HFF-Myc (cell line): ENCODE measurements around the gene RAB3D.
"Not testable (repeated sequence)": the region's sequence is repeated elsewhere in the genome, so short reads cannot be mapped to it uniquely, and the experiment has no call there.

Experiments used
- DNase-seq: peaks from one replicate; pipeline ENCODE4 v3.0.0-alpha.2; 2011; ENCODE audit warnings: low read depth; ENCODE audit errors: extremely low read depth
- H3K4me3 ChIP-seq: replicated peaks from 2 replicates; pipeline ENCODE4 v1.5.1; 2011; ENCODE audit warnings: low read depth, mild to moderate bottlenecking, control low read depth, low read length
- TF ChIP-seq, protein P1 (sequence below): IDR thresholded peaks from 2 replicates; pipeline ENCODE4 v1.5.1; 2012; ENCODE audit warnings: mild to moderate bottlenecking, low read depth, low read length, control low read depth; ENCODE audit errors: missing control alignments

RAB3D gene

GRCh38 chr19:11359421-11359820 is 20.0 kb upstream of the RAB3D start:
- DNase-seq = no peak
- TF ChIP-seq, protein P1, sequence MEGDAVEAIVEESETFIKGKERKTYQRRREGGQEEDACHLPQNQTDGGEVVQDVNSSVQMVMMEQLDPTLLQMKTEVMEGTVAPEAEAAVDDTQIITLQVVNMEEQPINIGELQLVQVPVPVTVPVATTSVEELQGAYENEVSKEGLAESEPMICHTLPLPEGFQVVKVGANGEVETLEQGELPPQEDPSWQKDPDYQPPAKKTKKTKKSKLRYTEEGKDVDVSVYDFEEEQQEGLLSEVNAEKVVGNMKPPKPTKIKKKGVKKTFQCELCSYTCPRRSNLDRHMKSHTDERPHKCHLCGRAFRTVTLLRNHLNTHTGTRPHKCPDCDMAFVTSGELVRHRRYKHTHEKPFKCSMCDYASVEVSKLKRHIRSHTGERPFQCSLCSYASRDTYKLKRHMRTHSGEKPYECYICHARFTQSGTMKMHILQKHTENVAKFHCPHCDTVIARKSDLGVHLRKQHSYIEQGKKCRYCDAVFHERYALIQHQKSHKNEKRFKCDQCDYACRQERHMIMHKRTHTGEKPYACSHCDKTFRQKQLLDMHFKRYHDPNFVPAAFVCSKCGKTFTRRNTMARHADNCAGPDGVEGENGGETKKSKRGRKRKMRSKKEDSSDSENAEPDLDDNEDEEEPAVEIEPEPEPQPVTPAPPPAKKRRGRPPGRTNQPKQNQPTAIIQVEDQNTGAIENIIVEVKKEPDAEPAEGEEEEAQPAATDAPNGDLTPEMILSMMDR = no peak
- no peak overlapping the region for H3K4me3 ChIP-seq

DNA sequence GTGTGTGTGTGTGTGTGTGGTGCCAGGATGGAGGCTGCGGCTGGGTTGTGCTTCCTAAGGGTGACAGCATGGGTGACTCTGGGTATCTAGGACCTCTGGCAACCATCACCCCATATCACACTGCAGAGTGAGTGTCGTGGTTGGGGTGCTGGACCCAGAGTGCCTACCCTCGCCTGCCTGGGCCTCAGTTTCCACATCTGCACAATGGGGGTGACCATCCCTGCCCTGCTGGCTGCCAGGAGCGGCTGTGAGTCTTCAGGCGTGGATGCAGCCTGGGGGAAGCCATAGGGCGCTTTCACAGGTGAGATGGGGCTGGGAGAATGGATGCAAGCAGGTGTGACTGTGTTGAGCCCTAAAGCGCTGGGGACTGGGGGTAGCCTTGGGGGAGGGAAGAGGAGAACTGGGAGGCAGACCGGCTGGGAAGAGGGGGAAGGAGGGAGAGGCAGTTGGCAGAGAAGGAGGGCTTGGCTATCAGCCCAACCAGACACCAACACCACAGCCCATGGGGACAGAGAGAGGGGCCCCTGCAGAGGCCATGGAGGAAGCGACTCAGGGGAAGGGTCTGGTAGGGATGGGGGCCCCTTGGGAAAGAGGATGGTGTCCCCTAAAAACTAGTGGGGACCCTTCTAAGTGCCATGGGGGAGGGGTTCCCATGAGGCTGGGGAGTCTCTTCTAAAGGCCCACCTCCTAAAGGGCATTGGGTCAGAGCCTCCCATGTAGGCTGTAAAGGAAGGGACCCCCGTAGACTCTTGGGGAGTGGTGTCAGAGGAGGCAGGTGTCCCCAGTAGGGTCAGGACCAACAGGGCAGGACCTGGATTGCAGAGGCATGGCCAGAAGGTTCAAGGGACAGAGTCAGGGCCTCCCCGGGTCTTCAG is 17.5 kb upstream of the RAB3D start:
- H3K4me3 ChIP-seq = no peak overlapping the region
- DNase-seq = no peak
- TF ChIP-seq, protein P1 = no peak

DNA sequence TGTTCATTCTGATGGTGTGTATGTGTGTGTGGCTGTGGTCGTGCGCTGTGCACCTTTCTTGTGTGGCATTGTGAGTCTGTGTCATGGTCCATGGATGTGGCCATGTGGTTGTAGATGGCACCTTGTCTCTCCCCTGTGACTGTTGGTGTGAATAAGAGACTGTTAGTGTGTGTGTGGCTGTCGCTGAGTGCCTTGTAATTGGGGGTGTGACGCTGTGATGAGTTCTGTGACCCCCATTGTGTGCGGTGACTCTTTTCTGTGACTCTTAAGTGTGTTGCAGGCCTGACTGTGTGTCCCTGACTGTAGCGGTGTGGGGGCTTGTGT is 16.6 kb upstream of the RAB3D start:
- TF ChIP-seq, protein P1 = no peak
- no peak for DNase-seq
- peak overlapping the region; percentile 48 for H3K4me3 ChIP-seq

GRCh38 chr19:11355160-11356073 is 16.0 kb upstream of the RAB3D start, which contains the start of gene PLPPR2:
Gene PLPPR2 (plus strand): TSS chr19:11355432. CDS start chr19:11357674, 2,242 bp downstream.
- no peak for DNase-seq
- TF ChIP-seq, protein P1 = no peak
- H3K4me3 ChIP-seq = peak within 1 kb of the TSS; percentile 48

GRCh38 chr19:11354102-11354501 is 14.6 kb upstream of the RAB3D start:
- DNase-seq, H3K4me3 ChIP-seq: not testable (repeated sequence)

DNA sequence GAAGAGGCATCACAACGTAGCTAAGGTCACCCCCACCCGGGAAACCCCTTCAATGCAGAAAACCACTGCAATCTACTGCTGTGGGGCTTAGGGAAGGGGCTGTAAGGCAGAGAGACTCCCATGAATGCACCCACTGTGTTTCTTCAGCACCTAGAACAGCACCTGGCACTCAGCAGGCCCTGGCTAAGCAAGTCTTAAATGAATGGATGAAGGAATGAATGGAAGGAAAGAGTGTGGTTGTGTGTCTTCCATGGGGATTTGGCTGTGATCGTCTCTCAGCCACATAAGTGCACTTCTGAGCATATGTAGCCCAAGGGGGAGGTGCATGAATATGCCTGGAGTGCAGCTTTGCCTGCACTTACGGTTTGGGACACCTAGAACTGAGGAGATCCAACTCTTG is 9.7 kb upstream of the RAB3D start:
- DNase-seq = no peak
- TF ChIP-seq, protein P1 = no peak
- no peak overlapping the region for H3K4me3 ChIP-seq

- H3K4me3 ChIP-seq = no peak overlapping the region
- no peak for DNase-seq
- TF ChIP-seq, protein P1 = no peak
Observed at GRCh38 chr19:11347546-11348039, 8.1 kb upstream of the RAB3D start.
